Right lobe of liver (tissue), 6 donors: ENCODE measurements around the gene PCDHB7. TPM values are rescaled to one million over a fixed set of nuclear protein-coding genes. Genes with fewer than 3 reads are reported as not detected.
A peak's percentile ranks its signal among the peaks of the same experiment; 100 is the strongest.
"Not testable (repeated sequence)": the region's sequence is repeated elsewhere in the genome, so short reads cannot be mapped to it uniquely, and the experiment has no call there.

Experiments
- ATAC-seq, 4 donors: fragments of 200-7000 bp; cut with Tn5 transposase; one replicate each; pipeline ENCODE4 v1.9.1; 2020; ENCODE audit warnings: mild to moderate bottlenecking in 4 of 4, moderate library complexity in 4 of 4
- DNase-seq, 3 donors: peaks; one replicate each; pipeline ENCODE4 v3.0.0-alpha.2; 2020
- H3K27ac ChIP-seq, 3 donors: fragments of 200-600 bp; one replicate each; pipeline ENCODE4 v1.8.0; 2022
- H3K27me3 ChIP-seq, 2 donors: fragments of 200-600 bp; one replicate each; pipeline ENCODE4 v1.8.0; 2022
- H3K36me3 ChIP-seq, 4 donors: fragments of 200-600 bp; sonication (generic) in 1 of 4; one replicate each; pipeline versions ENCODE4 v1.5.1 to v1.8.0; 2017 to 2022; ENCODE audit warnings: control low read depth in 1 of 4
- H3K4me1 ChIP-seq, 4 donors: fragments of 200-600 bp; sonication (generic) in 1 of 4; one replicate each; pipeline versions ENCODE4 v1.5.1 to v1.8.0; 2017 to 2022; ENCODE audit warnings: control low read depth in 1 of 4
- H3K4me3 ChIP-seq, 3 donors: fragments of 200-600 bp; one replicate each; pipeline ENCODE4 v1.8.0; 2022
- H3K9me3 ChIP-seq, 4 donors: fragments of 200-600 bp; sonication (generic) in 1 of 4; one replicate each; pipeline versions ENCODE4 v1.5.1 to v1.8.0; 2017 to 2022; ENCODE audit warnings: control low read depth in 1 of 4
- CTCF ChIP-seq, 4 donors: fragments of 200-600 bp in 3 of 4; fragments of 450-650 bp in 1 of 4; IDR thresholded peaks; one replicate each; pipeline versions ENCODE4 v1.5.1 to v1.8.0; 2016 to 2022; ENCODE audit warnings: antibody characterized with exemption in 4 of 4, mild to moderate bottlenecking in 2 of 4
- POLR2A ChIP-seq: fragments of 450-650 bp; IDR thresholded peaks from one replicate; pipeline ENCODE4 v1.6.1; 2017; ENCODE audit warnings: antibody characterized with exemption, mild to moderate bottlenecking
- WGBS: methylation state at CpG from one replicate; pipeline ENCODE4 v1.1.6; 2018; ENCODE audit warnings: low coverage, low lambda C conversion rate; ENCODE audit not compliant: insufficient coverage; ENCODE audit errors: missing lambda C conversion rate; 5-methylcytosine and 5-hydroxymethylcytosine counted together
- intact Hi-C, 2 donors: fragments of 100-400 bp; cut with DNase I; formaldehyde crosslinking; loops; one replicate each; pipeline versions ENCODE4 v1.11.2 to v1.14.1; 2022
- long read RNA-seq: library from polyadenylated mRNA; unstranded; transcript quantifications from one replicate; pipeline ENCODE4 v2.0.0, GENCODE V29; 2019
- total RNA-seq, 6 experiments: library from RNA; depleted of rRNA in 2 of 6; stranded (reverse); fragments of >200 nt in 2 of 6; fragmentation: NEBNext Ultra II Directional in 3 of 6; extraction: Animal tissue kit (Norgen Biotek cat#: 25700) in 3 of 6; gene quantifications; one replicate each; pipeline versions ENCODE4 v1.1.0 to v1.2.4, GENCODE V29; 2016 to 2023
- donor health status: DM: no; HTN: yes; CAD: no.
- donor health status: DM: no; HTN: no; CAD: no.
- donor health status: DM: no; HTN: no; CAD: no.
- donor health status: DM: no; HTN: yes; CAD: no.
- donor health status: DM: no; HTN: yes; CAD: no.

PCDHB7 gene
- under 1 TPM; 0.07 to 0.31 (median 0.13) TPM for total RNA-seq
- long read RNA-seq = 0 reads

GRCh38 chr5:141172381-141173204 lies at the start of gene PCDHB7:
Gene PCDHB7, plus strand, starts transcription at chr5:141172644. Its CDS starts 192 bp downstream, at chr5:141172836.
- Histone ChIP-seq H3K27me3 (peaks cover 0 to 10% of the 10 kb centered on the region in 2 donors), H3K9me3 (no peaks in the 10 kb centered on the region), H3K4me1 (no peaks in the 10 kb centered on the region), H3K27ac (no peak within 1 kb of the TSS), H3K4me3 (no peak within 1 kb of the TSS), H3K36me3 (no peaks in the 10 kb centered on the region)
- ATAC-seq (no peak), DNase-seq (no peak)
- intact Hi-C loops = no loop called here
- no peak for TF ChIP-seq POLR2A
- peak in 2 of 4 donors; percentile 11 to 22 for TF ChIP-seq CTCF (IDR thresholded peaks at IDR 0.05)
- WGBS = 27% methylated on average over 20 of the region's 20 CpGs

GRCh38 chr5:141123396-141124135 lies 48.9 kb upstream of the PCDHB7 start:
- ATAC-seq, H3K9me3 ChIP-seq, H3K4me3 ChIP-seq, H3K27ac ChIP-seq, H3K4me1 ChIP-seq, DNase-seq, intact Hi-C loops, H3K36me3 ChIP-seq: not testable (repeated sequence)
- H3K27me3 ChIP-seq = peaks cover 6 to 12% of the 10 kb centered on the region in 2 donors
- WGBS = 35% methylated on average over 4 of the region's 73 CpGs

- H3K4me3 ChIP-seq = no peak overlapping the region
Observed at GRCh38 chr5:141127305-141127704, 45.1 kb upstream of the PCDHB7 start.

GRCh38 chr5:141135030-141135717 lies 37.3 kb upstream of the PCDHB7 start, which contains the start of gene PCDHB5:
Gene PCDHB5, plus strand, starts transcription at chr5:141135206. Its CDS starts 229 bp downstream, at chr5:141135435.
- no peak within 1 kb of the TSS for H3K27ac ChIP-seq
- H3K4me1 ChIP-seq = no peaks in the 10 kb centered on the region
- H3K9me3 ChIP-seq = no peaks in the 10 kb centered on the region
- peak within 1 kb of the TSS in 2 of 3 donors; percentile 34 for H3K4me3 ChIP-seq
- intact Hi-C loops = no loop called here
- DNase-seq (no peak), ATAC-seq (peak; percentile 42 to 64 (median 62))
- H3K27me3 ChIP-seq = no peaks in the 10 kb centered on the region
- TF ChIP-seq CTCF (IDR thresholded peaks at IDR 0.05) (peak; percentile 13 to 43 (median 32)), POLR2A (no peak)
- 11% methylated on average over 20 of the region's 22 CpGs for WGBS
- H3K36me3 ChIP-seq = no peaks in the 10 kb centered on the region

More at GRCh38 chr5:141127305-141127704, 45.1 kb upstream of the PCDHB7 start:
- no peak overlapping the region for H3K27ac ChIP-seq
- no peaks in the 10 kb centered on the region for H3K36me3 ChIP-seq
- no peaks in the 10 kb centered on the region for H3K4me1 ChIP-seq
- intact Hi-C loops = no loop called here
- 89% methylated on average over 1 of the region's 1 CpG for WGBS
- no peaks in the 10 kb centered on the region for H3K9me3 ChIP-seq
- ATAC-seq (no peak), DNase-seq (no peak)
- H3K27me3 ChIP-seq = peaks cover 6 to 12% of the 10 kb centered on the region in 2 donors
- TF ChIP-seq CTCF (IDR thresholded peaks at IDR 0.05) (no peak), POLR2A (no peak)
